GM12875 (cell line): ENCODE results near the gene LYRM4.

Source experiments
- H3K4me3 ChIP-seq: one replicate; pipeline ENCODE4 v1.5.1; 2011; ENCODE audit warnings: low read depth, low read length, control low read depth
- CTCF ChIP-seq: IDR thresholded peaks from 2 replicates; pipeline ENCODE4 v1.5.1; 2011; ENCODE audit warnings: low read depth, mild to moderate bottlenecking, control low read depth, inconsistent platforms, low read length, moderate library complexity, borderline replicate concordance; ENCODE audit not compliant: insufficient read depth

Gene LYRM4

GRCh38 chr6:5282191-5282623, 21.5 kb upstream of the LYRM4 start:
- no peak for TF ChIP-seq CTCF
- no peak overlapping the region for H3K4me3 ChIP-seq

GRCh38 chr6:5280920-5281319, 20.2 kb upstream of the LYRM4 start:
- TF ChIP-seq CTCF: no peak
- no peak overlapping the region for H3K4me3 ChIP-seq

- TF ChIP-seq CTCF: no peak
- H3K4me3 ChIP-seq: no peak overlapping the region
Measured at GRCh38 chr6:5279891-5280338, 19.2 kb upstream of the LYRM4 start.

- H3K4me3 ChIP-seq: no peak overlapping the region
- TF ChIP-seq CTCF: no peak
Measured at GRCh38 chr6:5278565-5279120, 17.9 kb upstream of the LYRM4 start.

- H3K4me3 ChIP-seq: no peak overlapping the region
- TF ChIP-seq CTCF: no peak
Measured at GRCh38 chr6:5278047-5278446, 17.3 kb upstream of the LYRM4 start.

- no peak overlapping the region for H3K4me3 ChIP-seq
- no peak for TF ChIP-seq CTCF
Measured at GRCh38 chr6:5277589-5277988, 16.8 kb upstream of the LYRM4 start.

GRCh38 chr6:5276581-5276980, 15.8 kb upstream of the LYRM4 start:
- no peak for TF ChIP-seq CTCF
- no peak overlapping the region for H3K4me3 ChIP-seq
